Endodermal cell (in vitro differentiated cells): Measurements from ENCODE around the gene FASLG. TPM values are rescaled to one million over a fixed set of nuclear protein-coding genes. Genes with fewer than 3 reads are reported as not detected.

Experiments used
- DNase-seq: peaks from one replicate; pipeline ENCODE4 v3.0.0-alpha.2; 2017
- H3K27ac ChIP-seq: 2 replicates; pipeline ENCODE4 v1.5.1; 2013; ENCODE audit warnings: mild to moderate bottlenecking, low read depth, low read length, moderate library complexity
- H3K27me3 ChIP-seq: 2 replicates; pipeline ENCODE4 v1.6.1; 2013; ENCODE audit warnings: mild to moderate bottlenecking, low read length, moderate library complexity; ENCODE audit not compliant: insufficient read depth, control insufficient read depth, poor library complexity, severe bottlenecking
- H3K36me3 ChIP-seq: 2 replicates; pipeline ENCODE4 v1.7.0; 2013; ENCODE audit warnings: mild to moderate bottlenecking, low read length, moderate library complexity; ENCODE audit not compliant: control insufficient read depth, insufficient read depth
- H3K4me1 ChIP-seq: one replicate; pipeline ENCODE4 v1.7.0; 2013; ENCODE audit warnings: low read length; ENCODE audit not compliant: control insufficient read depth, insufficient read depth
- H3K4me3 ChIP-seq: 2 replicates; pipeline ENCODE4 v1.5.1; 2013; ENCODE audit warnings: mild to moderate bottlenecking, low read length, moderate library complexity
- H3K9ac ChIP-seq: 2 replicates; pipeline ENCODE4 v1.6.1; 2013; ENCODE audit warnings: mild to moderate bottlenecking, low read length, moderate library complexity; ENCODE audit not compliant: poor library complexity, severe bottlenecking; ENCODE audit errors: extremely low read depth
- H3K9me3 ChIP-seq: 2 replicates; pipeline ENCODE4 v1.6.1; 2013; ENCODE audit warnings: mild to moderate bottlenecking, low read length, moderate library complexity; ENCODE audit not compliant: control insufficient read depth
- H3K27ac Mint-ChIP-seq: 2 replicates; pipeline ENCODE4 v1.8.0; 2020; ENCODE audit warnings: mixed read lengths
- H3K27me3 Mint-ChIP-seq: 2 replicates; pipeline ENCODE4 v1.8.0; 2021; ENCODE audit warnings: mild to moderate bottlenecking, mixed read lengths; ENCODE audit not compliant: insufficient read depth
- H3K36me3 Mint-ChIP-seq: 2 replicates; pipeline ENCODE4 v1.8.0; 2020; ENCODE audit warnings: low read depth, mixed read lengths
- H3K4me1 Mint-ChIP-seq: 2 replicates; pipeline ENCODE4 v1.8.0; 2020; ENCODE audit warnings: mixed read lengths
- H3K4me3 Mint-ChIP-seq: 2 replicates; pipeline ENCODE4 v1.8.0; 2020; ENCODE audit warnings: mild to moderate bottlenecking, moderate library complexity, mixed read lengths
- H3K9me3 Mint-ChIP-seq: 2 replicates; pipeline ENCODE4 v1.8.0; 2020; ENCODE audit warnings: mild to moderate bottlenecking, mixed read lengths
- CTCF ChIP-seq: fragments of 200-600 bp; sonication (generic); conservative IDR thresholded peaks from 2 replicates; pipeline ENCODE4 v1.5.0; 2021; ENCODE audit warnings: antibody characterized with exemption, mild to moderate bottlenecking
- WGBS, 2 experiments: methylation state at CpG; one replicate each; pipeline versions ENCODE4 v1.1.5 to v1.1.7; 2013; ENCODE audit warnings: missing lambda C conversion rate in 2 of 2, mixed read lengths in 1 of 2; ENCODE audit not compliant: insufficient coverage in 1 of 2, insufficient read length in 1 of 2; 5-methylcytosine and 5-hydroxymethylcytosine counted together
- long read RNA-seq, 4 experiments: library from polyadenylated mRNA in 2 of 4; library from RNA in 1 of 4; library from capped mRNA in 1 of 4; stranded (forward) in 3 of 4; unstranded in 1 of 4; transcript quantifications; one replicate each; pipeline ENCODE4 v2.0.0, GENCODE V29; 2020 to 2021; ENCODE audit warnings: inconsistent platforms in 1 of 4
- polyA plus RNA-seq, 2 experiments: library from polyadenylated mRNA; stranded (reverse); fragments of 50-300 nt; gene quantifications; one replicate each; pipeline ENCODE4 v1.2.3, GENCODE V29; 2013
- total RNA-seq, 2 donors: library from RNA; stranded (reverse); fragmentation: NEBNext Ultra II Directional in 1 of 2; extraction: Animal tissue kit (Norgen Biotek cat#: 25700) in 1 of 2; gene quantifications; 2 replicates in 1 of 2; 3 replicates in 1 of 2; pipeline ENCODE4 v1.2.1, GENCODE V29; 2021

The FASLG gene
- total RNA-seq: not detected
- polyA plus RNA-seq (2013, experiment 1 of 2): not detected
- polyA plus RNA-seq (2013, experiment 2 of 2): not detected
- long read RNA-seq, experiment 1: 0 reads
- long read RNA-seq, experiment 2: 0 reads
- long read RNA-seq, experiment 3: 0 reads
- long read RNA-seq, experiment 4: 0 reads

- H3K27me3 ChIP-seq: no peaks in the 10 kb centered on the region
- no peak within 1 kb of the TSS for H3K9ac ChIP-seq
- no peaks in the 10 kb centered on the region for H3K9me3 ChIP-seq
- 90 to 94% methylated on average over 2 to 11 of the region's 11 CpGs for WGBS, 2 experiments
- H3K4me1 Mint-ChIP-seq: peaks cover 9% of the 10 kb centered on the region
- H3K27ac Mint-ChIP-seq: no peak within 1 kb of the TSS
- no peak for DNase-seq
- H3K36me3 ChIP-seq: no peaks in the 10 kb centered on the region
- H3K27ac ChIP-seq: no peak within 1 kb of the TSS
- H3K27me3 Mint-ChIP-seq: peaks cover 25% of the 10 kb centered on the region
- no peaks in the 10 kb centered on the region for H3K9me3 Mint-ChIP-seq
- H3K4me3 Mint-ChIP-seq: no peak within 1 kb of the TSS
- no peak within 1 kb of the TSS for H3K4me3 ChIP-seq
- H3K36me3 Mint-ChIP-seq: no peaks in the 10 kb centered on the region
- H3K4me1 ChIP-seq: no peaks in the 10 kb centered on the region
- TF ChIP-seq CTCF: no peak
Measured at GRCh38 chr1:172658871-172659453, at the start of gene FASLG. TSS of gene FASLG (plus strand) at chr1:172659103. CDS start at chr1:172659202, 99 bp downstream.

- Histone ChIP-seq H3K27ac (no peak overlapping the region), H3K4me3 (no peak overlapping the region), H3K9ac (no peak overlapping the region), H3K27me3 (no peaks in the 10 kb centered on the region), H3K9me3 (no peaks in the 10 kb centered on the region), H3K36me3 (peaks cover 55% of the 10 kb centered on the region), H3K4me1 (peaks cover 2% of the 10 kb centered on the region)
- WGBS, 2 experiments: 95 to 100% methylated on average over 1 to 3 of the region's 3 CpGs
- H3K9me3 Mint-ChIP-seq: no peaks in the 10 kb centered on the region
- H3K27me3 Mint-ChIP-seq: no peaks in the 10 kb centered on the region
- peaks cover 22% of the 10 kb centered on the region for H3K4me1 Mint-ChIP-seq
- peak; percentile 76 for TF ChIP-seq CTCF
- H3K27ac Mint-ChIP-seq: no peak overlapping the region
- peaks cover 30% of the 10 kb centered on the region for H3K36me3 Mint-ChIP-seq
- DNase-seq: no peak
- no peak overlapping the region for H3K4me3 Mint-ChIP-seq
Measured at GRCh38 chr1:172609528-172609927, 49.4 kb upstream of the FASLG start.

GRCh38 chr1:172612478-172612877 lies 46.4 kb upstream of the FASLG start:
- Mint-ChIP-seq H3K36me3 (peaks cover 25% of the 10 kb centered on the region), H3K4me3 (no peak overlapping the region)

More at GRCh38 chr1:172612478-172612877, 46.4 kb upstream of the FASLG start:
- Mint-ChIP-seq H3K27me3 (no peaks in the 10 kb centered on the region), H3K4me1 (peaks cover 20% of the 10 kb centered on the region), H3K27ac (no peak overlapping the region), H3K9me3 (peaks cover 20% of the 10 kb centered on the region)
- Histone ChIP-seq H3K27me3 (no peaks in the 10 kb centered on the region), H3K27ac (no peak overlapping the region), H3K4me1 (peaks cover 2% of the 10 kb centered on the region), H3K36me3 (peaks cover 36% of the 10 kb centered on the region), H3K9ac (no peak overlapping the region), H3K9me3 (peaks cover 6% of the 10 kb centered on the region), H3K4me3 (no peak overlapping the region)
- no peak for DNase-seq
- 74% methylated on average over 2 of the region's 2 CpGs; no CpG with 5 or more reads in 1 of the 2 experiments for WGBS, 2 experiments
- no peak for TF ChIP-seq CTCF
